Activated CD8-positive, alpha-beta memory T cell treated with anti-CD3 and anti-CD28 coated beads for 36 hours (primary cell): ENCODE results near the gene ARHGEF9. TPM values are rescaled to one million over a fixed set of nuclear protein-coding genes. Genes with fewer than 3 reads are reported as not detected.
"Not testable (repeated sequence)": the region's sequence is repeated elsewhere in the genome, so short reads cannot be mapped to it uniquely, and the experiment has no call there.

Source experiments
- CTCF ChIA-PET: fragments of 350-600 bp; sonication (Branson Sonifier 250); formaldehyde crosslinking; loops from one replicate; lab custom pipeline; 2021; ENCODE audit warnings: antibody characterized with exemption; lab: Charles Lee
- POLR2A ChIA-PET: fragments of 350-600 bp; sonication (Branson Sonifier 250); formaldehyde crosslinking; loops from one replicate; lab custom pipeline; 2021; ENCODE audit warnings: antibody characterized with exemption; lab: Charles Lee
- total RNA-seq, 2 experiments: library from RNA; stranded (reverse); gene quantifications; one replicate each; pipeline ENCODE4 v1.2.3, GENCODE V29; 2021

The ARHGEF9 gene
- total RNA-seq, 2 experiments from 2014 or later: 14.3 to 15.2 TPM

- ChIA-PET CTCF (no interaction called here), POLR2A (no interaction called here)
Measured at GRCh38 chrX:63675716-63676115, 109.3 kb downstream of the ARHGEF9 start.

- CTCF ChIA-PET: no interaction called here
- POLR2A ChIA-PET: no interaction called here
Measured at GRCh38 chrX:63673896-63674295, 111.1 kb downstream of the ARHGEF9 start.

GRCh38 chrX:63664741-63665140, 120.3 kb downstream of the ARHGEF9 start:
- POLR2A ChIA-PET: no interaction called here
- CTCF ChIA-PET: no interaction called here

GRCh38 chrX:63664083-63664482, 120.9 kb downstream of the ARHGEF9 start:
- CTCF ChIA-PET: no interaction called here

GRCh38 chrX:63661676-63662075, 123.3 kb downstream of the ARHGEF9 start:
- ChIA-PET POLR2A (no interaction called here), CTCF (no interaction called here)

More at GRCh38 chrX:63664083-63664482, 120.9 kb downstream of the ARHGEF9 start:
- POLR2A ChIA-PET: no interaction called here

- POLR2A ChIA-PET: no interaction called here
- CTCF ChIA-PET: no interaction called here
Measured at GRCh38 chrX:63658920-63659319, 126.1 kb downstream of the ARHGEF9 start.

- ChIA-PET CTCF (no interaction called here), POLR2A (no interaction called here)
Measured at GRCh38 chrX:63657821-63658220, 127.2 kb downstream of the ARHGEF9 start.

- POLR2A ChIA-PET: no interaction called here
- CTCF ChIA-PET: no interaction called here
Measured at GRCh38 chrX:63656871-63657580, 128.0 kb downstream of the ARHGEF9 start.

- ChIA-PET POLR2A (no interaction called here), CTCF (no interaction called here)
Measured at GRCh38 chrX:63652086-63652765, 132.8 kb downstream of the ARHGEF9 start.

- CTCF ChIA-PET, POLR2A ChIA-PET: not testable (repeated sequence)
Measured at GRCh38 chrX:63645748-63646147, 139.3 kb downstream of the ARHGEF9 start.

GRCh38 chrX:63635750-63636149, 149.3 kb downstream of the ARHGEF9 start:
- ChIA-PET CTCF (no interaction called here), POLR2A (no interaction called here)

GRCh38 chrX:63613531-63614028, 171.4 kb downstream of the ARHGEF9 start:
- POLR2A ChIA-PET: no interaction called here
- CTCF ChIA-PET: no interaction called here

- CTCF ChIA-PET: no interaction called here
- POLR2A ChIA-PET: no interaction called here
Measured at GRCh38 chrX:63585936-63586335, 199.1 kb downstream of the ARHGEF9 start.
